Stimulated activated CD8-positive, alpha-beta memory T cell treated with anti-CD3 and anti-CD28 coated beads, Interleukin-2, amount 100 ng/mL, for 1 hour (primary cell): ENCODE data around the gene CLEC16A.

Experiments
- DNase-seq, 2 donors: peaks; one replicate each; pipeline ENCODE4 v3.0.0-alpha.2; 2020; ENCODE audit warnings: low read depth in 2 of 2

CLEC16A gene

GRCh38 chr16:11140466-11140865 lies 196.1 kb downstream of the CLEC16A start:
- DNase-seq = no peak

- DNase-seq = no peak
Measured at GRCh38 chr16:11140867-11141266, 196.5 kb downstream of the CLEC16A start.

- DNase-seq = no peak
Measured at GRCh38 chr16:11141409-11142260, 197.3 kb downstream of the CLEC16A start.

- no peak for DNase-seq
Measured at GRCh38 chr16:11142261-11142630, 197.9 kb downstream of the CLEC16A start.

GRCh38 chr16:11142951-11143350 lies 198.6 kb downstream of the CLEC16A start:
- no peak for DNase-seq

GRCh38 chr16:11143372-11144035 lies 199.1 kb downstream of the CLEC16A start:
- DNase-seq = no peak

- no peak for DNase-seq
Measured at GRCh38 chr16:11144122-11144521, 199.8 kb downstream of the CLEC16A start.

GRCh38 chr16:11145173-11145818 lies 200.9 kb downstream of the CLEC16A start:
- DNase-seq = no peak

GRCh38 chr16:11145819-11146211 lies 201.5 kb downstream of the CLEC16A start:
- no peak for DNase-seq

GRCh38 chr16:11147033-11147753 lies 202.8 kb downstream of the CLEC16A start:
- no peak for DNase-seq

GRCh38 chr16:11147754-11148444 lies 203.5 kb downstream of the CLEC16A start:
- DNase-seq = no peak

- DNase-seq = no peak
Measured at GRCh38 chr16:11149011-11149616, 204.8 kb downstream of the CLEC16A start.

GRCh38 chr16:11150190-11150589 lies 205.8 kb downstream of the CLEC16A start:
- DNase-seq = no peak

- no peak for DNase-seq
Measured at GRCh38 chr16:11151156-11151884, 207.0 kb downstream of the CLEC16A start.

GRCh38 chr16:11151885-11152629 lies 207.7 kb downstream of the CLEC16A start:
- no peak for DNase-seq

- no peak for DNase-seq
Measured at GRCh38 chr16:11152677-11153331, 208.4 kb downstream of the CLEC16A start.

- no peak for DNase-seq
Measured at GRCh38 chr16:11155284-11155806, 211.0 kb downstream of the CLEC16A start.

- DNase-seq = no peak
Measured at GRCh38 chr16:11156401-11156800, 212.0 kb downstream of the CLEC16A start.

GRCh38 chr16:11157143-11157542 lies 212.8 kb downstream of the CLEC16A start:
- no peak for DNase-seq
